Measurements from ENCODE around the gene AKT1. TPM values are rescaled to one million over a fixed set of nuclear protein-coding genes. Genes with fewer than 3 reads are reported as not detected.
A peak's percentile ranks its signal among the peaks of the same experiment; 100 is the strongest.

The AKT1 gene
- total and polyA plus RNA-seq, 12 donors: 95.7 to 152 (median 137) TPM

DNA sequence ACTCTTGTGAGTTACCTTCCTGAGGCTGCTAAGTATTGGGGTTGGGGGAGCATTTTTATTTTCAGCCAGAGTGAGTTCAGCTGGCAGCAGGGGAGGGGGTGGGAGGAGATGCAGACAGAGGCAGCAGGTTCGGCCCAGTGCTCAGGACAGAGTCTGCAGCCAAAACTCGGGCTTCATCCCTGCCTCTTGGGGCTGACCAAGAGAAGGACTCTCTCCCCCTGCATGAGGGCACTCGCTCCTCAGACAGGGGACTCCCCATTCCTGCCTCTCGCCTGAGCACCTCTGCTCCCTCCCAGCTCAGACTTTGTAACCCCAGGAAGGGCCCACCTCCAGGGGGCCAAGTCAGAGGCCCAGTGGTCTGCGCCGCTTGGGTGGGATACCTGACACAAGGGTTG is 1.1 kb upstream of the AKT1 start:
- TF ChIP-seq, protein P1, sequence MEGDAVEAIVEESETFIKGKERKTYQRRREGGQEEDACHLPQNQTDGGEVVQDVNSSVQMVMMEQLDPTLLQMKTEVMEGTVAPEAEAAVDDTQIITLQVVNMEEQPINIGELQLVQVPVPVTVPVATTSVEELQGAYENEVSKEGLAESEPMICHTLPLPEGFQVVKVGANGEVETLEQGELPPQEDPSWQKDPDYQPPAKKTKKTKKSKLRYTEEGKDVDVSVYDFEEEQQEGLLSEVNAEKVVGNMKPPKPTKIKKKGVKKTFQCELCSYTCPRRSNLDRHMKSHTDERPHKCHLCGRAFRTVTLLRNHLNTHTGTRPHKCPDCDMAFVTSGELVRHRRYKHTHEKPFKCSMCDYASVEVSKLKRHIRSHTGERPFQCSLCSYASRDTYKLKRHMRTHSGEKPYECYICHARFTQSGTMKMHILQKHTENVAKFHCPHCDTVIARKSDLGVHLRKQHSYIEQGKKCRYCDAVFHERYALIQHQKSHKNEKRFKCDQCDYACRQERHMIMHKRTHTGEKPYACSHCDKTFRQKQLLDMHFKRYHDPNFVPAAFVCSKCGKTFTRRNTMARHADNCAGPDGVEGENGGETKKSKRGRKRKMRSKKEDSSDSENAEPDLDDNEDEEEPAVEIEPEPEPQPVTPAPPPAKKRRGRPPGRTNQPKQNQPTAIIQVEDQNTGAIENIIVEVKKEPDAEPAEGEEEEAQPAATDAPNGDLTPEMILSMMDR (IDR thresholded peaks at IDR 0.05): no peak
- Histone ChIP-seq H3K4me3 (no peak overlapping the region), H3K4me1 (peaks cover 37 to 78% (median 72%) of the 10 kb centered on the region in 9 donors), H3K27me3 (no peaks in the 10 kb centered on the region), H3K36me3 (peaks cover 0 to 10% (median under 1%) of the 10 kb centered on the region in 9 donors), H3K9me3 (no peaks in the 10 kb centered on the region), H3K27ac (peak overlapping the region in 6 of 10 donors; percentile 91 to 99 (median 94))
- intact Hi-C loops (cut with DNase I): no loop called here
- DNase-seq (no peak), ATAC-seq (no peak)
- 85 to 89% methylated on average over 6 of the region's 6 CpGs for WGBS, 2 donors

DNA sequence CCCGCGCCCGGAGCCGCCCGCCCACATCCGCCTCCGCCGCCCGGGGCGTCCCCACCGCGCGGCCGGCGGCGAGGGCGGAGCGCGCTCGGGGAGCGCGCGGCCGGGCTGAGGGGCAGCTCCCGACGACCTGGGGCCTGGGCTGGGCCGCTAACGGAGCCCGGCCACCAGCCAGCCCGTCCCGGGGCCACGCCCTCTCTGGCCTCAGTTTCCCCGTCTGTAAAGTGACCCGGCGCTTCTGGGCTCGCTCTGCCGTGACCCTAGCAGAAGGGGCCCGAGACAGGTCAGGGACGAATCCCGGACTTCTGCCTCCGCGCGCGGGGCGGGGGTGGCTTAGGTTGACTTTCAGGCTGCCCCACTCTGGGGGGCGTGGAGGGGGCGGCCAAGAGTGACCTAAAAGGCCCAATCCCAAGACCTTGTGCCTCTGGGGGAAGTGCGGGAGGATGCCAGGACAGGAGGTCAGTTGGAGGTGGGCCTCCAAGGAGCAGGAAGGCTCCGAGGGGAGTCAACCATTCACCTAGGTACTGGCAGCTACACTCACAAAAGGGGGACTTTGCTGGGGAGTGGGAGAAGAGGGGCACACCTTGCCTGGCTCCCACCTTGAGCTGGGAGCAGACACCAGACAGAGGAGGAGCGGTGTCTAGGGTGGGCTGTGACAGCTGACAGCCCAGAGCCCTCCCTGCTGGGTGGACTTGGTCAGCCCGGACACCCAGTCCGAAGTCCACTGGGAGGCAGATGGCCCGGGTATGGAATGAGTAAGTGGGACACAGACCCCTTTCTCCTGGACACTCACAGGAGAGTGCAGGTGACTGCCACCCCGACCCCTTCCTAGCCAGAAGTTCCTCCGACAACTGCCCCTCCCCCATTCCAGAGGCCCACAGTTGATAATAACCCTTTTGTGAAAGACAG is 486 bp upstream of the AKT1 start:
- peak overlapping the region; percentile 36 to 70 (median 58) for H3K4me3 ChIP-seq
- peaks cover 0 to 16% (median 4%) of the 10 kb centered on the region in 9 donors for H3K36me3 ChIP-seq
- no peaks in the 10 kb centered on the region for H3K9me3 ChIP-seq
- intact Hi-C loops (cut with DNase I): loop anchor here in 1 of 10 donors (2.0 kb wide), 1 partner anchor 27 kb away; no protein-coding TSS in a partner anchor
- 11 to 18% methylated on average over 39 to 55 of the region's 55 CpGs for WGBS, 2 donors
- TF ChIP-seq, protein P1 (IDR thresholded peaks at IDR 0.05): no peak
- DNase-seq (peak; percentile 50 to 76), ATAC-seq (peak in 7 of 8 donors; percentile 4 to 62 (median 31))
- H3K27me3 ChIP-seq: no peaks in the 10 kb centered on the region
- peak overlapping the region; percentile 77 to 99 (median 92) for H3K27ac ChIP-seq
- H3K4me1 ChIP-seq: peaks cover 34 to 77% (median 66%) of the 10 kb centered on the region in 9 donors

DNA sequence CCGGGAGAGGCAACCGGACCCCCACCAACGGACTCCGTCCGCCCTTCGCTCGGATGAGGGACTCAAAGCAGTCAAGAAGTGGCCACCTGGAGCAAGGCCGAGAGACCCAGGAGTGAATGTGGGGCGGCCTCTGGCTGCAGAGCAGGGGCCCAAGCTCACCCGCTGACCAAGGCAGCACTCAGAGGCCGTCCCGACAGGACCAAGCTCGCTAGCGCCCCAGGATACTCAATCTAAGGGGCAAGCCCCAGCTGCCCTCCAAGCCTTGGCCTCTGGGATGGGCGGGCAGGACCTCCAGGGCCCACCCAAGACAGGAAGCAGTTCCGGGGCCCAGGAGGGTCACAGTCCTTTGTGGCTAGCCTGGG is 936 bp downstream of the AKT1 start:
- intact Hi-C loops (cut with DNase I): loop anchor here in 4 of 10 donors (2.0 to 5.0 kb wide), 3 partner anchors 26 to 42 kb away; partner anchors contain the start of gene SIVA1 (in 2 of the 4)
- H3K27ac ChIP-seq: peak overlapping the region; percentile 63 to 94 (median 88)
- H3K36me3 ChIP-seq: peaks cover 0 to 31% (median 4%) of the 10 kb centered on the region in 9 donors
- H3K27me3 ChIP-seq: no peaks in the 10 kb centered on the region
- 2 to 4% methylated on average over 16 of the region's 16 CpGs for WGBS, 2 donors
- H3K4me1 ChIP-seq: peaks cover 31 to 79% (median 60%) of the 10 kb centered on the region in 9 donors
- H3K4me3 ChIP-seq: peak overlapping the region; percentile 64 to 92 (median 84)
- H3K9me3 ChIP-seq: no peaks in the 10 kb centered on the region
- ATAC-seq: peak in 5 of 8 donors; percentile 4 to 25 (median 17)
- no peak for DNase-seq
- TF ChIP-seq, protein P1 (IDR thresholded peaks at IDR 0.05): peak in 3 of 9 donors; percentile 17 to 29 (median 23)

DNA sequence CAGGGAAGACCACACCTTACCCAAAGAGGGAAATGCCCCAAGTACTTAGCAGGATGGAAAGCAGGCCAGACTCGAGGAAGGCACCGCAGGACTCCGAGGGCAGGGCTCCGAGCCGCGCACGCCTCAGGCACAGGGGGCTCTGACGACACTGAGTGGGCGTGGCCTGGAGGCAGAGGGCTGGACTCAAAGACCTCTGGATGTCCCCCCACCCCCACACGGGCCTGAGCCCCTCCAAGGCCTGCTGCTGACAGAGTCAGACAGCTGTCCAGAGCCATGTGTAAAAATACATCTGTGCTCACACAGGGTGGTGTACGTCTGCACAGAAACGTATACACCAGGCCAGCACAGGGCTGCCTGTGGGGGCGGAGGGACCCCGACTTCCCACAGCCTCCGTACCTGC is 1.4 kb downstream of the AKT1 start:
- Histone ChIP-seq H3K27me3 (no peaks in the 10 kb centered on the region), H3K4me3 (peak overlapping the region; percentile 64 to 92 (median 84)), H3K27ac (peak overlapping the region in 9 of 10 donors; percentile 63 to 94 (median 89)), H3K36me3 (peaks cover 0 to 36% (median 4%) of the 10 kb centered on the region in 9 donors), H3K9me3 (no peaks in the 10 kb centered on the region), H3K4me1 (peaks cover 26 to 76% (median 61%) of the 10 kb centered on the region in 9 donors)
- ATAC-seq: peak in 5 of 8 donors; percentile 0 to 7 (median 4)
- TF ChIP-seq, protein P1 (IDR thresholded peaks at IDR 0.05): no peak
- 8 to 9% methylated on average over 15 of the region's 15 CpGs for WGBS, 2 donors
- peak in 1 of 2 donors; percentile 59 for DNase-seq
- intact Hi-C loops (cut with DNase I): loop anchor here in 4 of 10 donors (2.0 to 5.0 kb wide), 3 partner anchors 25 to 42 kb away; partner anchors contain the start of gene SIVA1 (in 2 of the 4)

All from heart right ventricle (tissue), 16 donors.